H1 (cell line): ENCODE measurements around the gene C19orf44. TPM values are rescaled to one million over a fixed set of nuclear protein-coding genes. Genes with fewer than 3 reads are reported as not detected.

Experiments
- CTCF ChIA-PET: fragments of 300-600 bp; sonication (Branson Sonifier 250); formaldehyde crosslinking; loops from one replicate; lab custom pipeline; 2021; ENCODE audit not compliant: partially characterized antibody; lab: Charles Lee
- POLR2A ChIA-PET: fragments of 300-600 bp; sonication (Branson Sonifier 250); formaldehyde crosslinking; loops from one replicate; lab custom pipeline; 2021; ENCODE audit warnings: inconsistent platforms; ENCODE audit not compliant: partially characterized antibody; lab: Charles Lee
- DNase-seq, 2 experiments: peaks; one replicate each; pipeline versions ENCODE4 v3.0.0 to v3.0.0-alpha.2; 2010 to 2022; ENCODE audit warnings: low spot score in 2 of 2, low read depth in 1 of 2, mixed read lengths in 1 of 2
- FAIRE-seq: peaks from 2 replicates; lab custom pipeline; 2011; peaks lifted over from hg19 to GRCh38; lab: Jason Lieb, UNC
- H2AFZ ChIP-seq: 2 replicates; pipeline ENCODE4 v1.8.1; 2012; ENCODE audit warnings: low read length, inconsistent platforms
- H2AK5ac ChIP-seq: 2 replicates; pipeline ENCODE4 v1.6.1; 2013; ENCODE audit warnings: low read depth, low read length
- H2BK120ac ChIP-seq: replicated peaks from 2 replicates; pipeline ENCODE3; 2013; ENCODE audit warnings: low read depth, low read length, inconsistent platforms
- H2BK12ac ChIP-seq: 2 replicates; pipeline ENCODE4 v1.6.1; 2013; ENCODE audit warnings: low read depth, low read length
- H2BK15ac ChIP-seq: 2 replicates; pipeline ENCODE4 v1.6.1; 2013; ENCODE audit warnings: low read length
- H2BK20ac ChIP-seq: 2 replicates; pipeline ENCODE4 v1.6.1; 2013; ENCODE audit warnings: low read length
- H2BK5ac ChIP-seq: 2 replicates; pipeline ENCODE4 v1.6.1; 2013; ENCODE audit warnings: low read depth, low read length
- H3K14ac ChIP-seq: 2 replicates; pipeline ENCODE4 v1.6.1; 2013; ENCODE audit warnings: inconsistent platforms; ENCODE audit not compliant: insufficient read length
- H3K18ac ChIP-seq: 2 replicates; pipeline ENCODE4 v1.6.1; 2013; ENCODE audit warnings: low read length; ENCODE audit errors: extremely low read depth
- H3K23ac ChIP-seq: 2 replicates; pipeline ENCODE4 v1.6.1; 2013; ENCODE audit warnings: inconsistent platforms; ENCODE audit not compliant: insufficient read length
- H3K23me2 ChIP-seq: 2 replicates; pipeline ENCODE4 v1.6.1; 2013; ENCODE audit warnings: low read depth, low read length
- H3K27ac ChIP-seq: 2 replicates; pipeline ENCODE4 v1.6.1; 2011; ENCODE audit warnings: low read depth, low read length, inconsistent platforms
- H3K27me3 ChIP-seq, 4 experiments: replicated peaks in 1 of 4; 1 replicate in 1 of 4; 2 replicates in 3 of 4; pipeline versions ENCODE4 v1.6.1 to v1.8.1; 2011 to 2013; ENCODE audit warnings: low read length in 3 of 4, mild to moderate bottlenecking in 3 of 4, inconsistent platforms in 2 of 4, mixed read lengths in 2 of 4, moderate library complexity in 1 of 4; ENCODE audit not compliant: control insufficient read depth in 3 of 4, insufficient read depth in 3 of 4; ENCODE audit errors: extremely low read depth in 1 of 4
- H3K36me3 ChIP-seq, 4 experiments: 2 replicates each; pipeline versions ENCODE4 v1.6.1 to v1.8.1; 2011 to 2013; ENCODE audit warnings: mild to moderate bottlenecking in 4 of 4, low read length in 3 of 4, moderate library complexity in 2 of 4, control low read depth in 1 of 4, inconsistent platforms in 1 of 4; ENCODE audit not compliant: insufficient read depth in 4 of 4, control insufficient read depth in 2 of 4
- H3K4ac ChIP-seq: replicated peaks from 2 replicates; pipeline ENCODE3; 2013; ENCODE audit warnings: low read length, low read depth, mixed read lengths, inconsistent platforms; ENCODE audit not compliant: insufficient read length
- H3K4me1 ChIP-seq, 4 experiments: replicated peaks in 1 of 4; 1 replicate in 1 of 4; 2 replicates in 3 of 4; pipeline versions ENCODE4 v1.6.1 to v1.8.1; 2011 to 2013; ENCODE audit warnings: low read length in 3 of 4, inconsistent platforms in 2 of 4, mixed read lengths in 1 of 4; ENCODE audit not compliant: insufficient read depth in 4 of 4, control insufficient read depth in 3 of 4
- H3K4me2 ChIP-seq, 2 experiments: 2 replicates each; pipeline versions ENCODE4 v1.6.1 to v1.8.1; 2011 to 2013; ENCODE audit warnings: low read depth in 2 of 2, low read length in 2 of 2, control low read depth in 1 of 2, inconsistent platforms in 1 of 2, mild to moderate bottlenecking in 1 of 2; ENCODE audit not compliant: insufficient read depth in 1 of 2
- H3K4me3 ChIP-seq, 4 experiments: fragments of 200-600, 300-600 bp in 1 of 4; sonication (generic), shearing (Covaris generic), sonication (Bioruptor Twin) in 1 of 4; 2 replicates each; pipeline versions ENCODE4 v1.5.1 to v1.8.1; 2011 to 2016; ENCODE audit warnings: low read length in 4 of 4, low read depth in 3 of 4, control low read depth in 2 of 4, inconsistent platforms in 2 of 4, mild to moderate bottlenecking in 2 of 4, mixed read lengths in 1 of 4, moderate library complexity in 1 of 4; ENCODE audit not compliant: insufficient read depth in 2 of 4; ENCODE audit errors: extremely low read depth in 1 of 4
- H3K56ac ChIP-seq: replicated peaks from 2 replicates; pipeline ENCODE3; 2013; ENCODE audit warnings: low read depth, mild to moderate bottlenecking, mixed read lengths, low read length, inconsistent platforms; ENCODE audit not compliant: insufficient read length
- H3K79me1 ChIP-seq: 2 replicates; pipeline ENCODE4 v1.6.1; 2013; ENCODE audit warnings: low read depth, low read length, control low read depth
- H3K79me2 ChIP-seq, 2 experiments: 2 replicates each; pipeline versions ENCODE4 v1.6.1 to v1.8.1; 2012 to 2013; ENCODE audit warnings: low read length in 2 of 2, mild to moderate bottlenecking in 2 of 2, inconsistent platforms in 1 of 2; ENCODE audit not compliant: insufficient read depth in 2 of 2, control insufficient read depth in 1 of 2
- H3K9ac ChIP-seq, 4 experiments: replicated peaks in 1 of 4; 1 replicate in 1 of 4; 2 replicates in 3 of 4; pipeline versions ENCODE4 v1.6.1 to v1.8.1; 2011 to 2013; ENCODE audit warnings: low read depth in 3 of 4, low read length in 3 of 4, control low read depth in 2 of 4, mild to moderate bottlenecking in 2 of 4, moderate library complexity in 2 of 4, inconsistent platforms in 1 of 4; ENCODE audit errors: extremely low read depth in 1 of 4
- H3K9me3 ChIP-seq, 2 experiments: 2 replicates each; pipeline versions ENCODE4 v1.6.1 to v1.8.1; 2012 to 2013; ENCODE audit warnings: mild to moderate bottlenecking in 2 of 2, moderate library complexity in 2 of 2, control low read depth in 1 of 2, inconsistent platforms in 1 of 2, low read depth in 1 of 2, low read length in 1 of 2, mixed read lengths in 1 of 2; ENCODE audit not compliant: insufficient read depth in 2 of 2
- H4K20me1 ChIP-seq, 2 experiments: replicated peaks in 1 of 2; 2 replicates each; pipeline versions ENCODE3 to v1.8.1; 2011 to 2013; ENCODE audit warnings: inconsistent platforms in 2 of 2, low read length in 2 of 2, mild to moderate bottlenecking in 1 of 2; ENCODE audit not compliant: insufficient read depth in 2 of 2, control insufficient read depth in 1 of 2
- H4K5ac ChIP-seq: 2 replicates; pipeline ENCODE4 v1.6.1; 2013; ENCODE audit warnings: low read length, low read depth, mixed read lengths, inconsistent platforms; ENCODE audit not compliant: insufficient read length
- H4K8ac ChIP-seq: 2 replicates; pipeline ENCODE4 v1.8.0; 2013; ENCODE audit warnings: mild to moderate bottlenecking, moderate library complexity, low read length, inconsistent platforms; ENCODE audit not compliant: insufficient read depth; ENCODE audit errors: extremely low read depth
- H4K91ac ChIP-seq: replicated peaks from 2 replicates; pipeline ENCODE3; 2013; ENCODE audit warnings: low read length, mixed read lengths, inconsistent platforms; ENCODE audit not compliant: insufficient read length
- BACH1 ChIP-seq: IDR thresholded peaks from 2 replicates; pipeline ENCODE4 v1.6.1; 2012; ENCODE audit warnings: low read length, improper control_type of control experiment
- CHD1 ChIP-seq: IDR thresholded peaks from 2 replicates; pipeline ENCODE4 v1.6.1; 2012; ENCODE audit warnings: low read depth, low read length, improper control_type of control experiment
- EGR1 ChIP-seq: IDR thresholded peaks from 2 replicates; pipeline ENCODE4 v1.6.1; 2011; ENCODE audit warnings: low read depth, low read length, borderline replicate concordance
- GTF2F1 ChIP-seq: IDR thresholded peaks from 2 replicates; pipeline ENCODE4 v1.6.1; 2012; ENCODE audit warnings: low read depth, low read length, improper control_type of control experiment, borderline replicate concordance
- KDM5A ChIP-seq: fragments of 200-600 bp; IDR thresholded peaks from 2 replicates; pipeline ENCODE4 v1.7.1; 2012; ENCODE audit warnings: mild to moderate bottlenecking, low read length, inconsistent platforms, mixed read lengths
- PHF8 ChIP-seq: fragments of 200-600 bp; sonication (generic); conservative IDR thresholded peaks from 2 replicates; pipeline ENCODE4 v1.7.1; 2012; ENCODE audit warnings: low read depth, mild to moderate bottlenecking, inconsistent platforms, low read length, moderate library complexity
- SUZ12 ChIP-seq: fragments of 200-600 bp; sonication (generic); IDR thresholded peaks from 2 replicates; pipeline ENCODE4 v1.6.1; 2012; ENCODE audit warnings: mild to moderate bottlenecking, inconsistent platforms, low read length, moderate library complexity, mixed read lengths
- ZNF274 ChIP-seq: IDR thresholded peaks from 2 replicates; pipeline ENCODE4 v1.7.0; 2012; ENCODE audit warnings: low read length, borderline replicate concordance; ENCODE audit errors: extremely low read depth
- WGBS, 2 experiments: shearing (Covaris generic) in 1 of 2; methylation state at CpG; one replicate each; pipeline versions ENCODE4 v1.1.6 to v1.1.7; 2013 to 2015; ENCODE audit warnings: low lambda C conversion rate in 2 of 2, mixed read lengths in 2 of 2, inconsistent platforms in 1 of 2, low coverage in 1 of 2, missing lambda C conversion rate in 1 of 2; ENCODE audit not compliant: insufficient replicate concordance in 2 of 2, insufficient coverage in 1 of 2, insufficient read length in 1 of 2; ENCODE audit errors: extremely low coverage in 1 of 2, missing lambda C conversion rate in 1 of 2; 5-methylcytosine and 5-hydroxymethylcytosine counted together
- polyA plus RNA-seq, 7 experiments: library from polyadenylated mRNA; depleted of rRNA in 3 of 7; stranded (reverse) in 5 of 7; unstranded in 2 of 7; fragments of >200 nt in 5 of 7; fragments of 200-250 nt in 2 of 7; gene quantifications; 1 replicate in 5 of 7; 2 replicates in 1 of 7; 4 replicates in 1 of 7; pipeline versions ENCODE4 v1.2.1 to v1.2.3, GENCODE V29; 2011 to 2013; ENCODE audit warnings: missing spikeins in 2 of 7, mixed read lengths in 2 of 7
- total RNA-seq: library from RNA; stranded (reverse); fragmentation: NEBNext Ultra II Directional; extraction: Animal tissue kit (Norgen Biotek cat#: 25700); gene quantifications from 2 replicates; pipeline ENCODE4 v1.2.1, GENCODE V29; 2021

The C19orf44 gene
- total and polyA plus RNA-seq, 2 of the 8 experiments (the other 6 are each of a cell fraction or from before 2014, with no cell fraction given): 2.1 to 4.5 TPM

DNA sequence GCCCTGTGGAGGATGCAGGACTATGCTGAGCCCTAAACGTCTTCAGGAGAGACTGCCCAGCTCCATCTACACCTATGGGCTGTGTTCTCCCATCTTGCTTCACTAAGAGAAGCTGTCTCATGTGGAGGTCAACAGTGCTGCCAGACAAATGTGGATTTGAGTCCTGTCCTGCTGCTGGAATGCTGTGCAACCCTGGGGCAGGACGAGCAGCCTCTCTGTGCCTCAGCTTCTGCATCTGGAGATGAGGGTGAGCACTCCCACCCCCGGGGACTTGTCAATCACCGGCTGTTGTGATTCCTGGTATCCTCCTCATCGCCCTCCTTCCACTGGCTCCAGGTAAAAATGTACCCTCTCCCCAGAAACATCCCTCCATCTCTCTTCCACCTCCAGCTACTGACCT, 40.7 kb upstream of the C19orf44 start:
- H3K4me1 ChIP-seq: peaks cover 16 to 29% (median 21%) of the 10 kb centered on the region in 4 experiments
- H2AFZ ChIP-seq: no peak overlapping the region
- H3K23ac ChIP-seq: no peak overlapping the region
- no peak overlapping the region for H4K5ac ChIP-seq
- no peak overlapping the region for H3K27ac ChIP-seq
- no peak for DNase-seq
- no peak overlapping the region for H3K9ac ChIP-seq
- no peak overlapping the region for H2BK12ac ChIP-seq
- H4K91ac ChIP-seq: no peak overlapping the region
- no peak overlapping the region for H2BK5ac ChIP-seq
- CTCF ChIA-PET: interaction anchor here (0.6 to 7.1 kb wide), 2 partner anchors 12 to 24 kb away, joined by 4 to 66 read pairs; no protein-coding TSS in a partner anchor
- peaks cover 2% of the 10 kb centered on the region; the same call in 1 of the 2 replicates for H3K23me2 ChIP-seq
- peaks cover 18% of the 10 kb centered on the region for H3K79me1 ChIP-seq
- H4K8ac ChIP-seq: no peak overlapping the region
- no peak overlapping the region for H2BK15ac ChIP-seq
- H3K4ac ChIP-seq: no peak overlapping the region
- no peak overlapping the region for H3K14ac ChIP-seq
- H3K56ac ChIP-seq: no peak overlapping the region
- H3K79me2 ChIP-seq: peaks cover 3 to 87% of the 10 kb centered on the region in 2 experiments; a peak in 3 of 4 replicates
- no peaks in the 10 kb centered on the region for H3K27me3 ChIP-seq
- H3K18ac ChIP-seq: no peak overlapping the region
- POLR2A ChIA-PET: interaction anchor here (0.6 to 2.2 kb wide), 4 partner anchors 10 to 113 kb away, joined by 3 to 7 read pairs (median 4); partner anchors contain the start of gene EPS15L1
- no peaks in the 10 kb centered on the region for H3K36me3 ChIP-seq
- H4K20me1 ChIP-seq: peaks cover 14 to 32% of the 10 kb centered on the region in 2 experiments
- WGBS, 2 experiments: 94% methylated on average over 5 of the region's 5 CpGs; no CpG with 5 or more reads in 1 of the 2 experiments
- H3K9me3 ChIP-seq: no peaks in the 10 kb centered on the region
- FAIRE-seq: no peak
- no peak overlapping the region for H2BK120ac ChIP-seq
- no peak overlapping the region for H3K4me2 ChIP-seq
- peak overlapping the region; percentile 34; the same call in 1 of the 2 replicates for H2BK20ac ChIP-seq
- no peak overlapping the region for H2AK5ac ChIP-seq
- H3K4me3 ChIP-seq: no peak overlapping the region
- TF ChIP-seq CHD1 (no peak), PHF8 (no peak), BACH1 (no peak), GTF2F1 (no peak), ZNF274 (no peak), KDM5A (no peak), EGR1 (no peak), SUZ12 (no peak)
